GM10248 (cell line): ENCODE data around the gene ABCG1.

ENCODE experiments used
- CTCF ChIA-PET: fragments of 300-600 bp; sonication (Branson Sonifier 250); formaldehyde crosslinking; extraction: SDS; loops from one replicate; lab custom pipeline; 2021; ENCODE audit warnings: antibody characterized with exemption; lab: Yijun Ruan, JAX
- POLR2A ChIA-PET: fragments of 350-650 bp; sonication (Branson Sonifier 250); formaldehyde crosslinking; extraction: SDS; loops from one replicate; lab custom pipeline; 2020; ENCODE audit warnings: antibody characterized with exemption; lab: Yijun Ruan, JAX
- DNase-seq: peaks from one replicate; pipeline ENCODE4 v3.0.0; 2012; ENCODE audit errors: extremely low spot score
- CTCF ChIP-seq: IDR thresholded peaks from 2 replicates; pipeline ENCODE4 v1.5.1; 2012; ENCODE audit warnings: mild to moderate bottlenecking, low read depth; ENCODE audit errors: extremely low read depth, missing control alignments, control extremely low read depth

The ABCG1 gene

GRCh38 chr21:42293649-42294272 lies 74.8 kb downstream of the ABCG1 start:
- ChIA-PET POLR2A (no interaction called here), CTCF (interaction anchor here (1.4 to 1.9 kb wide), 2 partner anchors 9 to 16 kb away, joined by 4 to 6 read pairs; no protein-coding TSS in a partner anchor)
- TF ChIP-seq CTCF = no peak
- no peak for DNase-seq

- no peak for DNase-seq
- TF ChIP-seq CTCF = no peak
- ChIA-PET CTCF (interaction anchor here (1.4 to 1.9 kb wide), 2 partner anchors 9 to 16 kb away, joined by 4 to 6 read pairs; no protein-coding TSS in a partner anchor), POLR2A (no interaction called here)
Observed at GRCh38 chr21:42294273-42294880, 75.4 kb downstream of the ABCG1 start.

GRCh38 chr21:42295845-42296244 lies 76.9 kb downstream of the ABCG1 start:
- POLR2A ChIA-PET = no interaction called here
- TF ChIP-seq CTCF = no peak
- DNase-seq = no peak
- CTCF ChIA-PET = interaction anchor here (1.0 to 1.2 kb wide), 2 partner anchors 10 to 37 kb away, joined by 4 read pairs; no protein-coding TSS in a partner anchor

- TF ChIP-seq CTCF = no peak
- ChIA-PET POLR2A (no interaction called here), CTCF (interaction anchor here (0.9 to 2.5 kb wide), 4 partner anchors 11 to 38 kb away, joined by 4 to 12 read pairs (median 4); no protein-coding TSS in a partner anchor)
- no peak for DNase-seq
Observed at GRCh38 chr21:42296501-42296900, 77.6 kb downstream of the ABCG1 start.

GRCh38 chr21:42297377-42297776 lies 78.4 kb downstream of the ABCG1 start:
- TF ChIP-seq CTCF = no peak
- CTCF ChIA-PET = interaction anchor here (0.9 to 2.5 kb wide), 3 partner anchors 11 to 134 kb away, joined by 4 to 12 read pairs (median 4); no protein-coding TSS in a partner anchor
- POLR2A ChIA-PET = no interaction called here
- DNase-seq = no peak

- no peak for DNase-seq
- CTCF ChIA-PET = interaction anchor here (1.2 to 2.5 kb wide), 2 partner anchors 12 to 134 kb away, joined by 4 to 12 read pairs; no protein-coding TSS in a partner anchor
- POLR2A ChIA-PET = no interaction called here
- TF ChIP-seq CTCF = no peak
Observed at GRCh38 chr21:42298237-42298636, 79.3 kb downstream of the ABCG1 start.
